ENCODE results near the gene PRPF40B.

PRPF40B gene

DNA sequence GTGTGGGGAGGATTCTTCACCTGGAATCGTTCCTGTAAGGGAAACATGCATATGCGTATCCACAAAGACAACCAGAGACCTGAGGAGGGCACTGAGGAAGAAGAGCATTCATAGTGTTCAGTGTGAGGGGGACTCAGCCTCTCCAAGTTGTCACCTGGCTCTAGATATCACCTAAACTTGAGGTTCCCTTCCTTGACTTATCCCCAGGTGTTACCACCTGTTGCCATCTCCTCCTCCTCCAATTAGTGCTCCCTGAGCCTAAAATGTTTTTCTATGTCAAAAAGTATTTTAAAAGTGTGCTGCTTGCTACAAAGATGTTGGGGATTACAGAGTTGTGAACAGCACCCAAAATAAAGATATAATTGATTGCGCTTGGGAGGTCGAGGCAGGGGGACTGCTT, 42.8 kb downstream of the PRPF40B start:
- no peak overlapping the region for H3K9ac ChIP-seq (ENCODE audit: low read length)
- H3K4me3 ChIP-seq (ENCODE audit: low read length) = no peak overlapping the region
- no peak overlapping the region for H3K27ac ChIP-seq (ENCODE audit: low read length)
- H3K36me3 ChIP-seq (ENCODE audit: control insufficient read depth, low read depth, low read length) = peaks cover 3% of the 10 kb centered on the region
- no peaks in the 10 kb centered on the region for H3K27me3 ChIP-seq (ENCODE audit: control insufficient read depth, insufficient read depth, low read length)
- no peaks in the 10 kb centered on the region for H3K9me3 ChIP-seq (ENCODE audit: control insufficient read depth, low read depth, low read length)
- no peaks in the 10 kb centered on the region for H3K4me1 ChIP-seq (ENCODE audit: control insufficient read depth, low read depth, low read length)

GRCh38 chr12:49667325-49668090, 44.1 kb downstream of the PRPF40B start:
- Histone ChIP-seq H3K27me3 (ENCODE audit: control insufficient read depth, insufficient read depth, low read length) (no peaks in the 10 kb centered on the region), H3K27ac (ENCODE audit: low read length) (no peak overlapping the region), H3K9me3 (ENCODE audit: control insufficient read depth, low read depth, low read length) (no peaks in the 10 kb centered on the region), H3K9ac (ENCODE audit: low read length) (no peak overlapping the region), H3K4me3 (ENCODE audit: low read length) (no peak overlapping the region), H3K4me1 (ENCODE audit: control insufficient read depth, low read depth, low read length) (peaks cover under 1% of the 10 kb centered on the region), H3K36me3 (ENCODE audit: control insufficient read depth, low read depth, low read length) (peaks cover 3% of the 10 kb centered on the region)

GRCh38 chr12:49669796-49670195, 46.4 kb downstream of the PRPF40B start:
- Histone ChIP-seq H3K27ac (ENCODE audit: low read length) (no peak overlapping the region), H3K9me3 (ENCODE audit: control insufficient read depth, low read depth, low read length) (no peaks in the 10 kb centered on the region), H3K4me1 (ENCODE audit: control insufficient read depth, low read depth, low read length) (peaks cover 17% of the 10 kb centered on the region), H3K27me3 (ENCODE audit: control insufficient read depth, insufficient read depth, low read length) (no peaks in the 10 kb centered on the region), H3K36me3 (ENCODE audit: control insufficient read depth, low read depth, low read length) (peaks cover 3% of the 10 kb centered on the region), H3K4me3 (ENCODE audit: low read length) (no peak overlapping the region), H3K9ac (ENCODE audit: low read length) (no peak overlapping the region)

- H3K27me3 ChIP-seq (ENCODE audit: control insufficient read depth, insufficient read depth, low read length) = no peaks in the 10 kb centered on the region
- no peak overlapping the region for H3K4me3 ChIP-seq (ENCODE audit: low read length)
- H3K9ac ChIP-seq (ENCODE audit: low read length) = no peak overlapping the region
- H3K9me3 ChIP-seq (ENCODE audit: control insufficient read depth, low read depth, low read length) = no peaks in the 10 kb centered on the region
- peaks cover 17% of the 10 kb centered on the region for H3K4me1 ChIP-seq (ENCODE audit: control insufficient read depth, low read depth, low read length)
- H3K27ac ChIP-seq (ENCODE audit: low read length) = no peak overlapping the region
- no peaks in the 10 kb centered on the region for H3K36me3 ChIP-seq (ENCODE audit: control insufficient read depth, low read depth, low read length)
Measured at GRCh38 chr12:49671031-49671765, 47.8 kb downstream of the PRPF40B start.

DNA sequence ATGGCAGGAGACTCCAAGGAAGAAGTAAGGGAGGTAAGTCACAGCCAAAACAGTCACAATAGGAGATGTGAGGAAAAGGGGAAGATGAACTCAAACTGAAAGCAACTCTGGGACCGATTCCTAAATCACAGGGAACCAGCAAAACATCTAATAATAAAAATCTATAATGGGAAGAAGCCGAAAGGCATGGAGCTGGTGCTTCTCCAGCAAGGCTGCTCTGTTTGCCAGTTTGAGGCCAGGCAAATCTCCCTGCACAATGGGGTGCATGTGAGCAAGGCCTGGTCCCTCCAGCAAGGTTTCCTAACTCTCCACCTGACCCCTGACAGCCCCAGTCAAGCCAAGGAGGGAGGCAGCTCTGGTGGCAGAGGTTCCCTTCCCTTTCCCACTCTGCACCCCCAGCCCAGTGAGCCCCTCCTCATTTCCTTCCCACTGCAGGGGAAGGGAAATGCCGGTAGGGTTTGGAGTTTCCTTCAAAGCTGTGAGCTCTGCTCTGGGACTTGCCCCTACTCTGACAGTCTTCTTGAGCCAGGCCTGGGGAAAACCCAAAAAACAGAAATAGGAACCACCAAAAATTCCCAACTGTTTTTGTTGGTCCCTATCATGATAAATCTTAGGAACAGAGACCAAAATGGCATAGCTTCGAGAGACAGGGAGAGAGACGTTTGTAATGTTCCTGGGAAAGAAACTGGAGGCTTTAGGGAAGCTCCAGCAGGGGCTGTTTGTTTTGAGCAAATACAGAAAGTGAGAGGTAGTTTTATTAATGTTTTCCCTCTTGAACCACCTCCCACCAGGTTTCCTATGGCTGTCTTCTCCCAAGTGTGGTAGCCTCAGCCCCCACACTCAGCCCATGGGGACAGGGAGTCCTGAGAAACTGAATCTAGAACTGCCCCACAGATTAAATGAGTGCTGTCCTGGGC, 49.2 kb downstream of the PRPF40B start:
- Histone ChIP-seq H3K9ac (ENCODE audit: low read length) (no peak overlapping the region), H3K27ac (ENCODE audit: low read length) (no peak overlapping the region), H3K36me3 (ENCODE audit: control insufficient read depth, low read depth, low read length) (no peaks in the 10 kb centered on the region), H3K9me3 (ENCODE audit: control insufficient read depth, low read depth, low read length) (no peaks in the 10 kb centered on the region), H3K4me1 (ENCODE audit: control insufficient read depth, low read depth, low read length) (peaks cover 17% of the 10 kb centered on the region), H3K27me3 (ENCODE audit: control insufficient read depth, insufficient read depth, low read length) (no peaks in the 10 kb centered on the region), H3K4me3 (ENCODE audit: low read length) (no peak overlapping the region)

- peak overlapping the region; percentile 40 for H3K27ac ChIP-seq (ENCODE audit: low read length)
- H3K4me3 ChIP-seq (ENCODE audit: low read length) = no peak overlapping the region
- H3K27me3 ChIP-seq (ENCODE audit: control insufficient read depth, insufficient read depth, low read length) = no peaks in the 10 kb centered on the region
- peaks cover 17% of the 10 kb centered on the region for H3K4me1 ChIP-seq (ENCODE audit: control insufficient read depth, low read depth, low read length)
- H3K9ac ChIP-seq (ENCODE audit: low read length) = peak overlapping the region; percentile 17
- no peaks in the 10 kb centered on the region for H3K9me3 ChIP-seq (ENCODE audit: control insufficient read depth, low read depth, low read length)
- no peaks in the 10 kb centered on the region for H3K36me3 ChIP-seq (ENCODE audit: control insufficient read depth, low read depth, low read length)
Measured at GRCh38 chr12:49673446-49674317, 50.3 kb downstream of the PRPF40B start.

- no peaks in the 10 kb centered on the region for H3K27me3 ChIP-seq (ENCODE audit: control insufficient read depth, insufficient read depth, low read length)
- peak overlapping the region; percentile 17 for H3K9ac ChIP-seq (ENCODE audit: low read length)
- H3K27ac ChIP-seq (ENCODE audit: low read length) = no peak overlapping the region
- no peak overlapping the region for H3K4me3 ChIP-seq (ENCODE audit: low read length)
- peaks cover 17% of the 10 kb centered on the region for H3K4me1 ChIP-seq (ENCODE audit: control insufficient read depth, low read depth, low read length)
- no peaks in the 10 kb centered on the region for H3K9me3 ChIP-seq (ENCODE audit: control insufficient read depth, low read depth, low read length)
- no peaks in the 10 kb centered on the region for H3K36me3 ChIP-seq (ENCODE audit: control insufficient read depth, low read depth, low read length)
Measured at GRCh38 chr12:49674318-49674981, 51.1 kb downstream of the PRPF40B start.

DNA sequence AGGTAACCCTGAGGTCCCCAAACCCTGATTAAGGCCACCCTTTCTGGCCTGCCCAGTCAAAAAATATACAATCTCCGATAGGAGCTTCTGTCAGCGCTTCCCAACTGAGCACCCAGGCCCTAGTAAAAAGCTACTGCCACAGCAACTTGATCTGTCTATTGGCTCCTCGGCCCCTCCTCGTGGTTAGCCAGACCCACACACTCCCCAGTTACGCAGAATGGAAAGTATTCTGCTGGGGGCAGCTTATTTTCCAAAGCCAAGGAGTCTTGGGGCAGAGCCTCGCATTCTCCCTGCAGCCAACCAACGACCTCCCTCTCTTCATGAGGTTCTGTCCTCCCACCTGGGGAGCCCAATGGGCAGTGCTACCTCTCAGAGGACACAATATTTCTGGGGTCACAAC, 51.8 kb downstream of the PRPF40B start:
- H3K27ac ChIP-seq (ENCODE audit: low read length) = no peak overlapping the region
- H3K4me3 ChIP-seq (ENCODE audit: low read length) = no peak overlapping the region
- peaks cover 17% of the 10 kb centered on the region for H3K4me1 ChIP-seq (ENCODE audit: control insufficient read depth, low read depth, low read length)
- H3K36me3 ChIP-seq (ENCODE audit: control insufficient read depth, low read depth, low read length) = no peaks in the 10 kb centered on the region
- no peak overlapping the region for H3K9ac ChIP-seq (ENCODE audit: low read length)
- no peaks in the 10 kb centered on the region for H3K27me3 ChIP-seq (ENCODE audit: control insufficient read depth, insufficient read depth, low read length)
- no peaks in the 10 kb centered on the region for H3K9me3 ChIP-seq (ENCODE audit: control insufficient read depth, low read depth, low read length)

- Histone ChIP-seq H3K9me3 (ENCODE audit: control insufficient read depth, low read depth, low read length) (no peaks in the 10 kb centered on the region), H3K36me3 (ENCODE audit: control insufficient read depth, low read depth, low read length) (no peaks in the 10 kb centered on the region), H3K9ac (ENCODE audit: low read length) (no peak overlapping the region), H3K4me1 (ENCODE audit: control insufficient read depth, low read depth, low read length) (peaks cover 5% of the 10 kb centered on the region), H3K4me3 (ENCODE audit: low read length) (no peak overlapping the region), H3K27me3 (ENCODE audit: control insufficient read depth, insufficient read depth, low read length) (no peaks in the 10 kb centered on the region), H3K27ac (ENCODE audit: low read length) (no peak overlapping the region)
Measured at GRCh38 chr12:49678711-49679110, 55.4 kb downstream of the PRPF40B start.

DNA sequence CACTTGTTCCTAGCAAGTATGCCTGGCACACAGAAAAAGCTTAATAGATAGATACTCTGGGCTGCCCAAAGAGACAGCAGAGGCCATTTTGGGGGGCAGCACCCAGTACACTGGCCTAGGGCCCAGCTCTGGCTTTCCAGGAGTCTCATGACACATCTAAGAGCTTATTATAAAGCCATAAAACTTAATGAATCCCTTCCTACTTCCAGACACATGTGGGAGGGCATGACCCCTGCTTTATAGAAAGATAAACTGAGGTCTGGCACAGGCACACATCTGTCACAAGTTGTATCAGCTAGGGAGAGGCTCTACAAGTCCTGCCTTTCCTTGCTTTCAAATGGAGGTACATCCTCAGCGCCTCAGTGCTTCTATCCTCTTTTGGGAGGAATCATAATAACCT, 56.7 kb downstream of the PRPF40B start:
- H3K9me3 ChIP-seq (ENCODE audit: control insufficient read depth, low read depth, low read length) = no peaks in the 10 kb centered on the region
- no peak overlapping the region for H3K4me3 ChIP-seq (ENCODE audit: low read length)
- no peak overlapping the region for H3K27ac ChIP-seq (ENCODE audit: low read length)
- H3K9ac ChIP-seq (ENCODE audit: low read length) = no peak overlapping the region
- no peaks in the 10 kb centered on the region for H3K4me1 ChIP-seq (ENCODE audit: control insufficient read depth, low read depth, low read length)
- no peaks in the 10 kb centered on the region for H3K27me3 ChIP-seq (ENCODE audit: control insufficient read depth, insufficient read depth, low read length)
- no peaks in the 10 kb centered on the region for H3K36me3 ChIP-seq (ENCODE audit: control insufficient read depth, low read depth, low read length)
